Urinary bladder (tissue), 4 donors: ENCODE results near the gene DOC2A. TPM values are rescaled to one million over a fixed set of nuclear protein-coding genes. Genes with fewer than 3 reads are reported as not detected.
A peak's percentile ranks its signal among the peaks of the same experiment; 100 is the strongest.

Experiments
- DNase-seq: peaks from one replicate; pipeline ENCODE4 v3.0.0-alpha.2; 2015; ENCODE audit errors: extremely low spot score
- H3K27ac ChIP-seq: one replicate; pipeline ENCODE4 v1.5.1; 2013; ENCODE audit warnings: low read depth, mild to moderate bottlenecking, moderate library complexity
- H3K36me3 ChIP-seq: one replicate; pipeline ENCODE4 v1.6.1; 2013; ENCODE audit warnings: mild to moderate bottlenecking, moderate library complexity; ENCODE audit not compliant: insufficient read depth
- H3K4me1 ChIP-seq: one replicate; pipeline ENCODE4 v1.6.1; 2013; ENCODE audit warnings: mild to moderate bottlenecking, moderate library complexity; ENCODE audit not compliant: insufficient read depth
- H3K4me3 ChIP-seq: one replicate; pipeline ENCODE4 v1.5.1; 2013; ENCODE audit warnings: low read depth, low read length
- WGBS: extraction: QIAGEN DNeasy Blood & Tissue Kit; methylation state at CpG from one replicate; pipeline ENCODE4 v1.1.7; 2013; 5-methylcytosine and 5-hydroxymethylcytosine counted together
- polyA plus RNA-seq: library from polyadenylated mRNA; stranded (reverse); fragments of 200-250 nt; gene quantifications from one replicate; pipeline ENCODE4 v1.2.3, GENCODE V29; 2013
- total RNA-seq: library from RNA; depleted of rRNA; stranded (reverse); fragments of >200 nt; gene quantifications from one replicate; pipeline ENCODE4 v1.2.3, GENCODE V29; 2014
- donor health status: healthy with polysubstance abuse.
- donor health status: healthy.

Gene DOC2A
- total and polyA plus RNA-seq, 2 donors, result 0.32 to 0.53 TPM

DNA sequence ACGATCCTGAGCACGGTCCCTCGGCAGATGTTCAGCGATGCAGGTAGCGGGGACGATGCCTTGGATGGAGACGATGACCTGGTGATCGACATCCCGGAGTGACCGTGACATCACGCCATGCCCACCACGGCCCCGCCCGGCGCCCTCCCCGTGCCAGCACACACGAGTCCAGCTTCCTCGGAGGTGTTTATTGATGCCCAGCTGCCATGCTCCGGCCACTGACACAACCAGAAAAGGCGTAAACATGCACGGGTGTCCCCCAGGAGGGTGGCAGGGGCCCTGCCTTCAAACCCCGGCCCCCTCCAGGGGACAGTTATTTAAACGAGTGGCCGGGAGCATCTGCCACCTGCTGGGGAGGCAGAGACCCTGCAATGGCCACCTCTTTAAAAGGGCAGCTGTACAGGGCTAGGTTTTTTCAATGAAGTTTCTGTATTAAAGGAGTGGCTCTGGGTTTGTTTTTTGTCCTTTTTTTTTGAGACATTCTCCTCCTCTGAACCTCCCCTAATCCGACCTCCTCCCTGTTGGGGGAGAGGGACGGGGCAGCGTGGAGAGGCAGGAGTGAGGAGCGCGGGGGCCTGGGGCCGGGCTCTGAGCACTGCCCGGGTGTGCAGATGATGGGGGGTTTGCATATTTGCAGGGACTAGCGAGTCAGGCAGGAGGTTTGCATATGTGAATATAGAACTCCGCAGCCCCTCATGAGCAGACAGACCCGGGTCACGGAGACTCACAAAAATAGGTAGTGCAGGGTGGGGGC lies 5.3 kb downstream of the DOC2A start:
- WGBS, result 59% methylated on average over 35 of the region's 35 CpGs
- Histone ChIP-seq H3K4me3 (no peak overlapping the region), H3K27ac (no peak overlapping the region), H3K36me3 (no peaks in the 10 kb centered on the region), H3K4me1 (no peaks in the 10 kb centered on the region)
- no peak for DNase-seq

- H3K27ac ChIP-seq, result no peak overlapping the region
- no peaks in the 10 kb centered on the region for H3K4me1 ChIP-seq
- DNase-seq, result no peak
- 75% methylated on average over 11 of the region's 11 CpGs for WGBS
- H3K4me3 ChIP-seq, result no peak overlapping the region
- no peaks in the 10 kb centered on the region for H3K36me3 ChIP-seq
Measured at GRCh38 chr16:30004811-30005242, 6.0 kb downstream of the DOC2A start.

GRCh38 chr16:30004424-30004776 lies 6.4 kb downstream of the DOC2A start:
- no peak overlapping the region for H3K27ac ChIP-seq
- no peak overlapping the region for H3K4me3 ChIP-seq
- WGBS, result 81% methylated on average over 19 of the region's 19 CpGs
- H3K36me3 ChIP-seq, result no peaks in the 10 kb centered on the region
- no peak for DNase-seq
- H3K4me1 ChIP-seq, result no peaks in the 10 kb centered on the region

- no peak overlapping the region for H3K4me3 ChIP-seq
- no peaks in the 10 kb centered on the region for H3K36me3 ChIP-seq
- no peaks in the 10 kb centered on the region for H3K4me1 ChIP-seq
- H3K27ac ChIP-seq, result no peak overlapping the region
- no peak for DNase-seq
- WGBS, result 83% methylated on average over 17 of the region's 17 CpGs
Measured at GRCh38 chr16:30003670-30004423, 7.0 kb downstream of the DOC2A start.

- no peak for DNase-seq
- Histone ChIP-seq H3K4me1 (no peaks in the 10 kb centered on the region), H3K27ac (no peak overlapping the region), H3K4me3 (no peak overlapping the region), H3K36me3 (no peaks in the 10 kb centered on the region)
- 83% methylated on average over 19 of the region's 19 CpGs for WGBS
Measured at GRCh38 chr16:30002614-30003346, 8.0 kb downstream of the DOC2A start.

GRCh38 chr16:30000735-30001631 lies 9.8 kb downstream of the DOC2A start:
- H3K27ac ChIP-seq, result no peak overlapping the region
- no peaks in the 10 kb centered on the region for H3K4me1 ChIP-seq
- no peaks in the 10 kb centered on the region for H3K36me3 ChIP-seq
- DNase-seq, result no peak
- 78% methylated on average over 33 of the region's 33 CpGs for WGBS
- no peak overlapping the region for H3K4me3 ChIP-seq

DNA sequence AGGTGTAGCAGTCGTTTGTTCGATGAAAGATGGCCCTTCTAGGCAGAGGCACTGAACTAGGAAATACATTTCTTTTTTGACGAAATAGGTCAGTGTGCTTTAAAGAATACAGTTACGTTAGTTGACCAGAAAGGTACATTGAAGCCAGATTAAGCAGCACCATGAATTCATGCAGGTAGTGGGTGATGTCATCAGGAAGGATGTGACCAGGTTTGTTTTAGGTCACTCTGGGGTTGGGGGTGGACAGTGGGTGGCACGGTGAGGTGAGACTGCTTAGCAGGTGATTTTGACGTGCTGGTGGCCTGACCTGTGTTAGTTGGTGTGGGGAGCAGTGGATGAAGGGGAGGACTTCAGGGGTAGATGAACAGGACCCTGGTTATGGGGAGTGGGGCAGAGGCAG lies 11.2 kb downstream of the DOC2A start:
- H3K4me3 ChIP-seq, result no peak overlapping the region
- no peak overlapping the region for H3K27ac ChIP-seq
- 91% methylated on average over 6 of the region's 6 CpGs for WGBS
- no peaks in the 10 kb centered on the region for H3K4me1 ChIP-seq
- no peak for DNase-seq
- H3K36me3 ChIP-seq, result no peaks in the 10 kb centered on the region

DNA sequence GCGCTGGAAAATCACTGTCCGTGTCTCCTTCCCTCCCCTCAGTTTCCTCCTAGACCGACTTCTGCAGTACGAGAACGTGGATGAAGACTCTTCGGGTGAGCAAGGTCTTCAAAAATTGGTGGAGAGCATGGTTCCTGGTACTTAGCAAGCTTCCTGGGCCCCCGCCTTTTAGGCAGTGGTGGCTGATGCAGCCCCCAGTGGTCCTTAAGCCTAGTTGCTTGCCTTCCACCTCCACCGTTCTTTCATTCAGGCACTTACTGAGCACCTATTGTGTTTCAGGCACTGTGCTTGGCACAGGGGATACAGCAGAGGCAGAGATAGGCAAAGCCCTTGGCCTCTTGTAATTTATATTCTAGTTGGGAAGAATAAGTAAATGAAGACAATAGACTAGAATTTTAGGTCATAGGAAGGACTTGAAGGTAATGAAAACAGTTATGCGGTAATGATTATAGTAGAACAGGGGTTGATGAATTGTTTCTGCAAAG lies 14.0 kb downstream of the DOC2A start:
- no peak for DNase-seq
- H3K4me3 ChIP-seq, result peak overlapping the region; percentile 65
- no peak overlapping the region for H3K27ac ChIP-seq
- H3K4me1 ChIP-seq, result no peaks in the 10 kb centered on the region
- WGBS, result 22% methylated on average over 9 of the region's 9 CpGs
- H3K36me3 ChIP-seq, result no peaks in the 10 kb centered on the region

GRCh38 chr16:29995911-29996765 lies 14.7 kb downstream of the DOC2A start, which contains the start of gene INO80E:
Gene INO80E, plus strand, starts transcription at chr16:29996241. Its CDS starts 70 bp downstream, at chr16:29996311.
- WGBS, result under 1% methylated on average over 65 of the region's 65 CpGs
- H3K27ac ChIP-seq, result peak within 1 kb of the TSS; percentile 87
- H3K36me3 ChIP-seq, result no peaks in the 10 kb centered on the region
- H3K4me3 ChIP-seq, result peak within 1 kb of the TSS; percentile 65
- DNase-seq, result peak; percentile 88
- no peaks in the 10 kb centered on the region for H3K4me1 ChIP-seq

- peaks cover 4% of the 10 kb centered on the region for H3K36me3 ChIP-seq
- DNase-seq, result peak; percentile 49
Measured at GRCh38 chr16:29995324-29995910, 15.4 kb downstream of the DOC2A start, which contains the start of gene HIRIP3. Gene HIRIP3, minus strand, starts transcription at chr16:29995617. Its CDS starts 12 bp downstream, at chr16:29995605.

DNA sequence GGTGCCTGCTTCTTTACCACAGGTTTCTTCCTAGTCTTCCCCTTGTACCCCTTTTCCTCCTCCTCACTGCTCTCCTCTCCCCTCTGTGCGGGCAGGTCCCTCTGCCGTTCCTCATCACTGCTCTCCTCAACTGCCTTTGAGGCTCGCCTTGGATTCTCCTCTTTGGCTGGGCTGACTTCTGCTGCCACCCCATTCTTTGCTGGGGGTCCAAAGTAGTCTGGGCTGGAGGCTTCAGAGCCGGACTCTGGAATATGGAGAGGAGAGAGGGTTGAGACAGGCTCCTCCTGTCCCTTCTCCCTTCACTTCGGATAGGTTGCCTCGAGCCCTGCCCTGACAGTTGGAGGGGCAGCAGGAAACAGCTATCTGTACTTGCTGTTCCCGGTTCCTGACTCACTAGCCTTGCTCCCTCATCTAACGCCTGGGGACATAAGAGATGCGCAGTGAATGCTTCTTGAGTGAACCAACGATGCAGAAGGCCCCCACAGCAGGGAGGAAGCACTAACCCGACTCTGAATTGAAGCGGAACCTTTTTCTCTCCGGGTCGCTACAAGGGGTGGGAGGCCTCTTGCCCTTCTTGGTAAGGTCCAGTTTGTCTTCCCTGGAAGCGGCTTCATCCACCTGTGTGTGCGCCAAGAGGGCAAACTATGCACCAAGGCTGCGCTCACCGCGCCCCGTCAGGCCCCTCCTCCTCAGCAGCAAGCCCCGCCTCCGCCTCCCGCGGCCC lies 16.1 kb downstream of the DOC2A start:
- WGBS, result 10% methylated on average over 24 of the region's 24 CpGs
- no peaks in the 10 kb centered on the region for H3K4me1 ChIP-seq
- peaks cover 4% of the 10 kb centered on the region for H3K36me3 ChIP-seq
- H3K27ac ChIP-seq, result no peak overlapping the region
- H3K4me3 ChIP-seq, result peak overlapping the region; percentile 65
- DNase-seq, result no peak

More at GRCh38 chr16:29995324-29995910, 15.4 kb downstream of the DOC2A start, which contains the start of gene HIRIP3:
- Histone ChIP-seq H3K4me3 (peak within 1 kb of the TSS; percentile 65), H3K27ac (peak within 1 kb of the TSS; percentile 87), H3K4me1 (no peaks in the 10 kb centered on the region)
- WGBS, result under 1% methylated on average over 53 of the region's 53 CpGs
